Measurements from ENCODE around the gene RMND1. TPM values are rescaled to one million over a fixed set of nuclear protein-coding genes. Genes with fewer than 3 reads are reported as not detected.
"Not testable (repeated sequence)": the region's sequence is repeated elsewhere in the genome, so short reads cannot be mapped to it uniquely, and the experiment has no call there.

Gene RMND1
- total RNA-seq, 2 donors from 2014 or later = 17.1 to 22.9 TPM

DNA sequence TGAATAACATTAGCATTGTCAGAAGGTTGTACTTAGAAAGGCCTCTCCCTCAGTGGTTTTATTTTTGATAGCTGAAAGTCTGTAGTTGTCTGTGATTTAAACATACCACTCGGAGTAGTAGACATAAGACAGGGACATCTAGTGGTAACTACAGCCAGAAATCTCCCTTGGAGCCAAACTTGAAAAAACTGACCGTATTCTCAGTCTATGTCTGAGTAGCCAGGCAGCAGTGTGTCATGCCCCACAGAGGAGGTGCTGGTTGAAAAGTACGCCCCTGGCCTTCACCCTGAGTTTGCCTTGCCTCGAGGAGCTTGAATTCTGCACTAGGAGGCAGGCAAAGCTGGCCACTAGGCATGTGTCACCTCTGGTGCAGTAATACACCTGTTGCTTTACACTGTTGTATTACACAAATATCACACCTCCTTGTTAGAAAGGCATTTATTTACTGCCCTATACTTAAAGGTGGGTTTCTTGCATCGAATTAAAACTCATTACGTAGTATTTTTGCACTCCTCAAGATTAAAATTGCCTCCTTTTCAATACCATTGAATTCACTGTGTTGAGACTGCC is 81.3 kb downstream of the RMND1 start:
- H3K27me3 ChIP-seq (replicated peaks; ENCODE audit: insufficient read depth) = no peaks in the 10 kb centered on the region
- H3K36me3 ChIP-seq = no peaks in the 10 kb centered on the region
- no peak overlapping the region for H3K27ac ChIP-seq
- no peak for TF ChIP-seq POLR2AphosphoS5 (IDR thresholded peaks at IDR 0.05)
- TF ChIP-seq POLR2A (IDR thresholded peaks at IDR 0.05) = no peak
- TF ChIP-seq, protein P1, sequence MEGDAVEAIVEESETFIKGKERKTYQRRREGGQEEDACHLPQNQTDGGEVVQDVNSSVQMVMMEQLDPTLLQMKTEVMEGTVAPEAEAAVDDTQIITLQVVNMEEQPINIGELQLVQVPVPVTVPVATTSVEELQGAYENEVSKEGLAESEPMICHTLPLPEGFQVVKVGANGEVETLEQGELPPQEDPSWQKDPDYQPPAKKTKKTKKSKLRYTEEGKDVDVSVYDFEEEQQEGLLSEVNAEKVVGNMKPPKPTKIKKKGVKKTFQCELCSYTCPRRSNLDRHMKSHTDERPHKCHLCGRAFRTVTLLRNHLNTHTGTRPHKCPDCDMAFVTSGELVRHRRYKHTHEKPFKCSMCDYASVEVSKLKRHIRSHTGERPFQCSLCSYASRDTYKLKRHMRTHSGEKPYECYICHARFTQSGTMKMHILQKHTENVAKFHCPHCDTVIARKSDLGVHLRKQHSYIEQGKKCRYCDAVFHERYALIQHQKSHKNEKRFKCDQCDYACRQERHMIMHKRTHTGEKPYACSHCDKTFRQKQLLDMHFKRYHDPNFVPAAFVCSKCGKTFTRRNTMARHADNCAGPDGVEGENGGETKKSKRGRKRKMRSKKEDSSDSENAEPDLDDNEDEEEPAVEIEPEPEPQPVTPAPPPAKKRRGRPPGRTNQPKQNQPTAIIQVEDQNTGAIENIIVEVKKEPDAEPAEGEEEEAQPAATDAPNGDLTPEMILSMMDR (IDR thresholded peaks at IDR 0.05) = no peak
- no peak overlapping the region for H3K4me3 ChIP-seq
- intact Hi-C loops (cut with DNase I) = no loop called here
- DNase-seq (ENCODE audit: low spot score) = no peak
- H3K4me1 ChIP-seq (replicated peaks) = no peaks in the 10 kb centered on the region
- no peaks in the 10 kb centered on the region for H3K9me3 ChIP-seq
- 88% methylated on average over 6 of the region's 6 CpGs for WGBS

- no peaks in the 10 kb centered on the region for H3K27me3 ChIP-seq (replicated peaks; ENCODE audit: insufficient read depth)
- H3K9me3 ChIP-seq = no peaks in the 10 kb centered on the region
- TF ChIP-seq POLR2AphosphoS5 (IDR thresholded peaks at IDR 0.05) (no peak), POLR2A (IDR thresholded peaks at IDR 0.05) (no peak)
- TF ChIP-seq, protein P1 (IDR thresholded peaks at IDR 0.05) = no peak
- no peak overlapping the region for H3K27ac ChIP-seq
- no peaks in the 10 kb centered on the region for H3K4me1 ChIP-seq (replicated peaks)
- no peaks in the 10 kb centered on the region for H3K36me3 ChIP-seq
- H3K4me3 ChIP-seq = no peak overlapping the region
- WGBS = 88% methylated on average over 6 of the region's 6 CpGs
- intact Hi-C loops (cut with DNase I) = no loop called here
- DNase-seq (ENCODE audit: low spot score) = no peak
These were observed 86.7 kb downstream of the RMND1 start for GRCh38 chr6:151365233-151365632.

- H3K27ac ChIP-seq = no peak overlapping the region
These were observed 92.4 kb downstream of the RMND1 start for GRCh38 chr6:151359486-151359885.

GRCh38 chr6:151358475-151358874 is 93.5 kb downstream of the RMND1 start:
- TF ChIP-seq, protein P1 (IDR thresholded peaks at IDR 0.05) = no peak
- TF ChIP-seq POLR2A (IDR thresholded peaks at IDR 0.05) = no peak
- 59% methylated on average over 3 of the region's 3 CpGs for WGBS
- no peak overlapping the region for H3K4me3 ChIP-seq
- H3K27ac ChIP-seq = no peak overlapping the region
- H3K36me3 ChIP-seq = no peaks in the 10 kb centered on the region
- no peaks in the 10 kb centered on the region for H3K27me3 ChIP-seq (replicated peaks; ENCODE audit: insufficient read depth)
- H3K9me3 ChIP-seq = no peaks in the 10 kb centered on the region
- H3K4me1 ChIP-seq (replicated peaks) = no peaks in the 10 kb centered on the region
- no peak for DNase-seq (ENCODE audit: low spot score)
- intact Hi-C loops (cut with DNase I) = no loop called here

More at GRCh38 chr6:151359486-151359885, 92.4 kb downstream of the RMND1 start:
- Histone ChIP-seq H3K4me1 (replicated peaks) (no peaks in the 10 kb centered on the region), H3K27me3 (replicated peaks; ENCODE audit: insufficient read depth) (no peaks in the 10 kb centered on the region), H3K4me3 (no peak overlapping the region), H3K9me3 (no peaks in the 10 kb centered on the region), H3K36me3 (no peaks in the 10 kb centered on the region)
- TF ChIP-seq POLR2A (IDR thresholded peaks at IDR 0.05) = no peak
- TF ChIP-seq, protein P1 (IDR thresholded peaks at IDR 0.05) = no peak
- no peak for TF ChIP-seq POLR2AphosphoS5 (IDR thresholded peaks at IDR 0.05)
- 98% methylated on average over 5 of the region's 5 CpGs for WGBS
- no peak for DNase-seq (ENCODE audit: low spot score)
- intact Hi-C loops (cut with DNase I) = no loop called here

DNA sequence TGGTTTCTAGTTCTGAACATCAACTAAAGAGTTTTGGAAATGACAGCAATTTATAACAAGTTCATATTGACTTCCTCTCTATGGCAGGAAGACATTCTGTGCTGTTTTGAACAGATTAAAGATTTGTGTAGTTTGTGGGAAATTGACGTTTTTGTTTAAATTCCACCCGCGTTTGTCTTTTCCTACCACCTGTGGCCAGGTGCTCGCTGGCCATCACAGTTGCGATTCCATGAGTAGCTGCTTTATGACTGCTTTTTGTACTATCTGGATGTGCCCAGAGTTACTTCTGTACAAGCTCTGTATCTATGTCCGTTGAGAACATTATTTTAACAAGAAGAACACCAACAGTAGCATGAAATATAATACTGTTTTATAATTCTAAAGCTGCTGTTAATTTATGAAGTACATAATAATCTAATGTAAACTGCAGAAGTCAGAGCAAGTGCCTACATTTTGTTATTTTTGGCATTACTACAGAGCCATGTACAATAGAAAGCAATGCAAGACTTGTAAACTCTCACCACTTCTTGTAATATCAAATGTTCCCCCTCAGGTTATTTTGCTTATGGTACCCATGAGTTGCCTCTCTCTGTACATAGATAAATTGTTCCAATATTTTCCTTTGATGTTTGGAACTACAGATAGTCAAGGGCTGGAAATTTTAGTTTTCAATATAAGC is 94.0 kb downstream of the RMND1 start:
- H3K9me3 ChIP-seq = no peaks in the 10 kb centered on the region
- 37% methylated on average over 6 of the region's 6 CpGs for WGBS
- no peak overlapping the region for H3K27ac ChIP-seq
- no peak for DNase-seq (ENCODE audit: low spot score)
- no peak overlapping the region for H3K4me3 ChIP-seq
- TF ChIP-seq, protein P1 (IDR thresholded peaks at IDR 0.05) = no peak
- no peaks in the 10 kb centered on the region for H3K36me3 ChIP-seq
- H3K27me3 ChIP-seq (replicated peaks; ENCODE audit: insufficient read depth) = no peaks in the 10 kb centered on the region
- no peaks in the 10 kb centered on the region for H3K4me1 ChIP-seq (replicated peaks)
- intact Hi-C loops (cut with DNase I) = no loop called here

- 91% methylated on average over 6 of the region's 6 CpGs for WGBS
- DNase-seq (ENCODE audit: low spot score); H3K4me3 ChIP-seq; H3K27me3 ChIP-seq (replicated peaks; ENCODE audit: insufficient read depth); H3K27ac ChIP-seq; H3K9me3 ChIP-seq; H3K36me3 ChIP-seq; H3K4me1 ChIP-seq (replicated peaks); intact Hi-C loops (cut with DNase I): not testable (repeated sequence)
These were observed 94.9 kb downstream of the RMND1 start for GRCh38 chr6:151356983-151357382.

Data from prostate gland (tissue), 2 donors.